ENCODE measurements around the gene APOBR. TPM values are rescaled to one million over a fixed set of nuclear protein-coding genes. Genes with fewer than 3 reads are reported as not detected.

The APOBR gene
- total RNA-seq, 1 experiment from 2014 or later, result 0.05 TPM

- Histone ChIP-seq H3K9me2 (ENCODE audit: insufficient read depth) (no peaks in the 10 kb centered on the region), H3K9me3 (ENCODE audit: control insufficient read depth in 1 of 2, insufficient read depth in 1 of 2, low read depth in 1 of 2, low read length in 2 of 2) (no peaks in the 10 kb centered on the region), H3K4me3 (replicated peaks in 1 of 2; ENCODE audit: low read depth in 1 of 2, low read length in 2 of 2) (no peak overlapping the region), H3K4me1 (ENCODE audit: control insufficient read depth in 1 of 2, insufficient read depth in 2 of 2, low read length in 2 of 2) (peaks cover 0 to 3% of the 10 kb centered on the region in 2 experiments; a peak in 1 of 4 replicates), H3K27ac (ENCODE audit: low read depth, low read length) (no peak overlapping the region), H3K9ac (ENCODE audit: low read length) (no peak overlapping the region), H4K20me1 (ENCODE audit: insufficient read depth) (no peaks in the 10 kb centered on the region), H2AFZ (ENCODE audit: low read depth, low read length, poor library complexity, severe bottlenecking) (no peak overlapping the region), H3K4me2 (ENCODE audit: low read length) (no peak overlapping the region), H3K79me2 (ENCODE audit: insufficient read depth, low read length) (no peaks in the 10 kb centered on the region), H3K36me3 (ENCODE audit: control insufficient read depth in 1 of 2, insufficient read depth in 2 of 2, low read length in 2 of 2) (no peaks in the 10 kb centered on the region), H3K27me3 (ENCODE audit: insufficient read depth, low read length) (no peaks in the 10 kb centered on the region)
- no peak for ATAC-seq
- no peak for DNase-seq (ENCODE audit: low read depth, low spot score)
- ChIA-PET POLR2A (no interaction called here), CTCF (no interaction called here), RAD21 (ENCODE audit: low non-redundant PET in 1 of 2, low total read pairs in 2 of 2, uncharacterized antibody in 2 of 2, unreplicated experiment in 2 of 2) (no interaction called here)
- no TSS peak for BruUV-seq (replicated peaks)
- TF ChIP-seq CBX3 (IDR thresholded peaks at IDR 0.05; ENCODE audit: low read depth), result no peak
- TF ChIP-seq EZH2phosphoT487 (IDR thresholded peaks at IDR 0.05; ENCODE audit: borderline replicate concordance), result no peak
- no peak for TF ChIP-seq ZNF274 (IDR thresholded peaks at IDR 0.05; ENCODE audit: low read depth, low read length)
- no peak for TF ChIP-seq YY1 (IDR thresholded peaks at IDR 0.05; ENCODE audit: extremely low read depth, insufficient replicate concordance, low read depth, low read length)
- TF ChIP-seq ZFX (IDR thresholded peaks at IDR 0.05), result no peak
- TF ChIP-seq REST (IDR thresholded peaks at IDR 0.05; ENCODE audit: low read depth), result no peak
- no peak for TF ChIP-seq SRF (IDR thresholded peaks at IDR 0.05; ENCODE audit: low read depth)
- TF ChIP-seq POLR2AphosphoS5 (IDR thresholded peaks at IDR 0.05; ENCODE audit: low read depth, low read length), result no peak
- intact Hi-C loops (cut with micrococcal nuclease), result no loop called here
These were observed 3.6 kb downstream of the APOBR start for GRCh38 chr16:28497861-28498599.
